IPS DF 6.9 (cell line): ENCODE measurements around the gene ANAPC2.

Experiments
- DNase-seq: peaks from one replicate; pipeline ENCODE4 v3.0.0-alpha.2; 2013; ENCODE audit warnings: low read depth, low spot score
- H3K27ac ChIP-seq: one replicate; pipeline ENCODE4 v1.5.1; 2013; ENCODE audit warnings: low read length, control low read depth
- H3K27me3 ChIP-seq: 2 replicates; pipeline ENCODE4 v1.6.1; 2013; ENCODE audit warnings: mild to moderate bottlenecking, low read length; ENCODE audit not compliant: control insufficient read depth, insufficient read depth
- H3K36me3 ChIP-seq: 2 replicates; pipeline ENCODE4 v1.6.1; 2013; ENCODE audit warnings: low read length; ENCODE audit not compliant: control insufficient read depth, insufficient read depth
- H3K4me1 ChIP-seq: 2 replicates; pipeline ENCODE4 v1.6.1; 2013; ENCODE audit warnings: low read length; ENCODE audit not compliant: control insufficient read depth, insufficient read depth
- H3K4me3 ChIP-seq: 2 replicates; pipeline ENCODE4 v1.5.1; 2013; ENCODE audit warnings: mild to moderate bottlenecking, low read length
- H3K9me3 ChIP-seq: 2 replicates; pipeline ENCODE4 v1.6.1; 2013; ENCODE audit warnings: low read length, inconsistent platforms; ENCODE audit not compliant: control insufficient read depth, insufficient read depth
- WGBS: extraction: QIAGEN DNeasy Blood & Tissue Kit; methylation state at CpG from one replicate; pipeline ENCODE4 v1.1.7; 2013; ENCODE audit warnings: mixed read lengths, missing lambda C conversion rate; ENCODE audit not compliant: insufficient read length, insufficient coverage; 5-methylcytosine and 5-hydroxymethylcytosine counted together

The ANAPC2 gene

DNA sequence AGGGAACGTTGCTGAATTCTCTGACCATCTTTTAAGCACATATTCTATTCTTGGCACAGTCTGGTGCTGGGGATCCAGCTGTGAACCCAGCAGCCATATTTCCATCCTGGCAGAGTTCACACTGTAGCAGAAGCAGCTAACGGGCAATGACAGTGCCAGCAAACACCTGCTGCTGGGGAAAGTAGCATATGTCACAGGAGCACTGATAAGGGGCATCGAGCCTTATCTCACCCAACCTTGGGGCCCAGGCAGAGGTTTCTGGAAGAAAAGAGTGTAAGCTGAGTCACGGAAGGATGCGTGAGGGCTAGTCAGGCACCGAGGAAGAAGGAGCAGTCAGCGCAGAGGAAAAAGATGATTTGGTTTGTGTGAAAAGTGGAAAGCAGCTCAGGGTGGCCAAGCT, 18.2 kb upstream of the ANAPC2 start:
- Histone ChIP-seq H3K4me1 (peaks cover 2% of the 10 kb centered on the region; the same call in 1 of the 2 replicates), H3K27ac (no peak overlapping the region), H3K9me3 (no peaks in the 10 kb centered on the region), H3K36me3 (0 out of 2 replicates have a peak, but pooled peaks cover 3% of the 10 kb centered on the region), H3K4me3 (no peak overlapping the region), H3K27me3 (no peaks in the 10 kb centered on the region)
- no CpG with 5 or more reads among the region's 7 CpGs for WGBS
- no peak for DNase-seq

DNA sequence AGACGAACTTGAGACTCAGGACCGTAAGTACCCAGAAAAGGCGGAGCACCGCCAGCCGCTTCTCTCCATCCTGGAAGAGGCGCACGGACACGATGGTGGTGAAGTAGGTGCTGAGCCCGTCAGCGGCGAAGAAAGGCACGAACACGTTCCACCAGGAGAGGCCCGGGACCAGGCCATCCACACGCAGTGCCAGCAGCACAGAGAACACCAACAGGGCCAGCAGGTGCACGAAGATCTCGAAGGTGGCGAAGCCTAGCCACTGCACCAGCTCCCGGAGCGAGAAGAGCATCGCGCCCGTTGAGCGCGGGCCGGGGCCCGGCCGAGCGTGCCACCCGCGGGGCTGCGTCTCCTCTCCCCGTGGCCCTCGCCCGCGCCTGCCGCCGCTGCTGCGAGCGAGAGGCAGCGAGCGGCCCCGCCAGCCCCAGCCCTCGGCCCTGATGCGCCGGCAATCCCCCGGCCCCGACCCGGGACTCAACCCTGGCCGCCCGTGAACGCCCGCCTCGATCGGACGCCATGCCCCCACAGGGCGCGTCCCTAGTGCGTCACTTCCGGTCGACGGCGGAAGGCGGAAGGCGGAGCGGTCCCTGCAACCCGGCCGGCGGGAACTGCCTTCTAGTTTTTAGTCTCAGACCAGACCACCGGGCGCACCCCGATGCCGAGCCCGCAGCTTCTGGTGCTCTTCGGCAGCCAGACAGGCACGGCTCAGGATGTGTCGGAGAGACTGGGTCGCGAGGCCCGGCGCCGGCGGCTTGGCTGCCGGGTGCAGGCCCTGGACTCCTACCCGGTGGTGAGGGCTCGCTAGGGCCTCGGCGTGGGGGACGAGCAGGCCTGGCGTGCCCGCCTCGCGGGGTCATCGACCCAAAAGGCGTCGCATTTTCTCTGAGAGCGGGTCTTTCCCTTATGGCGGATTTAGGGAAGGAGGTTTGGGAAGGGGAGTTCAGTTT, 17.0 kb upstream of the ANAPC2 start, which contains the start of the genes NDOR1 and TMEM203:
Gene NDOR1 (plus strand): TSS at position 575 of the 944 bp plus-strand sequence. CDS start 78 bp downstream, at position 653.
Gene TMEM203 (minus strand): TSS at position 523 of the 944 bp plus-strand sequence. CDS start 234 bp downstream, at position 289.
- Histone ChIP-seq H3K27me3 (no peaks in the 10 kb centered on the region), H3K27ac (no peak within 1 kb of the TSS), H3K4me3 (peak within 1 kb of the TSS; percentile 78), H3K4me1 (peaks cover 4% of the 10 kb centered on the region; the same call in 1 of the 2 replicates), H3K9me3 (no peaks in the 10 kb centered on the region), H3K36me3 (0 out of 2 replicates have a peak, but pooled peaks cover 3% of the 10 kb centered on the region)
- WGBS, result no CpG with 5 or more reads among the region's 98 CpGs
- DNase-seq, result no peak

DNA sequence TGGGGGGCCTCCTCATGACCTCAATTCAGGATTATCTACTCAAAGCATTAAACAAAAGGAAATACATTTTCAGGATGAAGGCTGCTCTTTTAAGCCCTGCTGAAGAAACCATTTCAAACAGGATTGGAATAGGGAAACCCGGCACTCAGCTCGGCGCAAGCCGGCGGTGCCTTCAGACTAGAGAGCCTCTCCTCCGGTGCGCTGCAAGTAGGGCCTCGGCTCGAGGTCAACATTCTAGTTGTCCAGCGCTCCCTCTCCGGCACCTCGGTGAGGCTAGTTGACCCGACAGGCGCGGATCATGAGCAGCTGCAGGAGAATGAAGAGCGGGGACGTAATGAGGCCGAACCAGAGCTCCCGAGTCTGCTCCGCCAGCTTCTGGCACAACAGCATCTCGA, 16.4 kb upstream of the ANAPC2 start:
- Histone ChIP-seq H3K27me3 (no peaks in the 10 kb centered on the region), H3K27ac (no peak overlapping the region), H3K36me3 (0 out of 2 replicates have a peak, but pooled peaks cover 3% of the 10 kb centered on the region), H3K4me3 (peak overlapping the region; percentile 78), H3K4me1 (peaks cover 4% of the 10 kb centered on the region; the same call in 1 of the 2 replicates), H3K9me3 (no peaks in the 10 kb centered on the region)
- WGBS, result no CpG with 5 or more reads among the region's 21 CpGs
- DNase-seq, result no peak

DNA sequence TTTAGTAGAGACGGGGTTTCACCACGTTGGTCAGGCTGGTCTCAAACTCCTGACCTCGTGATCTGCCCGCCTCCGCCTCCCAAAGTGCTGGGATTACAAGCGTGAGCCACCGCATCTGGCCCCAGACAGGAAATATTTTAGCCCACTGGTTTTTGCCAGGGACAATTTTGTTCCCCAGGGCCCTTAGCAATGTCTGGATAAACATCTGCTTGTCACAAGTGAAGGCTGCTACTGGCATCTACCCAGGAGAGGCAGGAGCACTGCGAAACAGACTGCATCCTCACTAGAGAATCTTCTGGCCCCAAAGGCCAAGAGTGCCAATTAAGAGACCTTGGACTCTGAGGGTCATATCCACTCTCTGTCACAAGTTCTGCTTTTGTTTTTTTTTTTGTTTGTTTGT, 14.6 kb upstream of the ANAPC2 start:
- Histone ChIP-seq H3K27ac (no peak overlapping the region), H3K4me1 (peaks cover 10% of the 10 kb centered on the region), H3K27me3 (no peaks in the 10 kb centered on the region), H3K36me3 (0 out of 2 replicates have a peak, but pooled peaks cover 3% of the 10 kb centered on the region), H3K4me3 (no peak overlapping the region), H3K9me3 (no peaks in the 10 kb centered on the region)
- no peak for DNase-seq
- no CpG with 5 or more reads among the region's 8 CpGs for WGBS

GRCh38 chr9:137201205-137201868, 13.0 kb upstream of the ANAPC2 start:
- Histone ChIP-seq H3K4me1 (peaks cover 10% of the 10 kb centered on the region), H3K27ac (no peak overlapping the region)
- no peak for DNase-seq

GRCh38 chr9:137200311-137201204, 12.2 kb upstream of the ANAPC2 start, which contains the start of gene TPRN:
TSS of gene TPRN (minus strand) at chr9:137200741. CDS start at chr9:137200711, 30 bp downstream.
- peak; percentile 94 for DNase-seq
- H3K27ac ChIP-seq, result no peak within 1 kb of the TSS
- no CpG with 5 or more reads among the region's 118 CpGs for WGBS

More at GRCh38 chr9:137201205-137201868, 13.0 kb upstream of the ANAPC2 start:
- no CpG with 5 or more reads among the region's 23 CpGs for WGBS
- H3K4me3 ChIP-seq, result peak overlapping the region; percentile 39; the same call in 1 of the 2 replicates
- H3K9me3 ChIP-seq, result no peaks in the 10 kb centered on the region
- peaks cover 3% of the 10 kb centered on the region; the same call in 1 of the 2 replicates for H3K36me3 ChIP-seq
- no peaks in the 10 kb centered on the region for H3K27me3 ChIP-seq

DNA sequence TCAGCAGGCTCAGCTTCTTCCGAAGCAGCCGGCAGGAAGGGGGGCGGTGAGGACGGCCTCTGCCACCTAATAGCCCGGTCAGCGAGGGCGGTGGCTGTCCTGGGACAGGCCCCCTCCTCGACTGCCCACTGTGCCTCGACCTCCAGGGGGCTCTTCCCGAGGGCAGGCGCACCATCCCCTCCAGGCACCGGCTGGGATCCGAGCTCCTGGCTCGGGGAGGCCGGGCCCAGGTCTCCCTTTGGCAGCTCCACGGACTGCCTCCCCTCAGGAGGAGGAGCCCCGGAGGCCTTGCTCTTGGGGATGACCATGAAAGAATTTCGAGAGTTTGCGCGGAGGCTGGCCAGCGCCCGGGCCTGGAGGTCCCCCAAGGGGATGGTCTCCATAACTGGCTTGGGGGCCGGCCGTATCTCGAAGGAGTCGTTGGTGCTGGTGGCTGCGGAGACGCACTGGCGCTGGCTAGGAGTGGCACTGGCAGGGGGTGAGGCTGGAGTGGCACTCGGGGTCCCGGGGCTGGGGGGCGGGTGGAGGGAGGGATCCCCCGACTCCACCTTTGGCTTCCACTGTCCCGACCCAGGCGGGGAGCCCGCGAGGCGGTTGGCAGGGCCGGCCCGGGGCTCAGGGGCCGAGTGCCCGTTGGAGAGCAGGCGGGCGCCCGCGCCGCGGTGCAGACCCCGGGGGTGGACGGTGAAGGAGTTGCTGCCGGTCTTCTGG, 11.2 kb upstream of the ANAPC2 start:
- H3K4me1 ChIP-seq, result peaks cover 9% of the 10 kb centered on the region
- peak overlapping the region; percentile 42; the same call in 1 of the 2 replicates for H3K4me3 ChIP-seq
- WGBS, result no CpG with 5 or more reads among the region's 51 CpGs

More at GRCh38 chr9:137200311-137201204, 12.2 kb upstream of the ANAPC2 start, which contains the start of gene TPRN:
- Histone ChIP-seq H3K9me3 (no peaks in the 10 kb centered on the region), H3K4me1 (peaks cover 8% of the 10 kb centered on the region), H3K36me3 (peaks cover 3% of the 10 kb centered on the region; the same call in 1 of the 2 replicates), H3K27me3 (no peaks in the 10 kb centered on the region), H3K4me3 (peak within 1 kb of the TSS; percentile 66; the same call in 1 of the 2 replicates)

DNA sequence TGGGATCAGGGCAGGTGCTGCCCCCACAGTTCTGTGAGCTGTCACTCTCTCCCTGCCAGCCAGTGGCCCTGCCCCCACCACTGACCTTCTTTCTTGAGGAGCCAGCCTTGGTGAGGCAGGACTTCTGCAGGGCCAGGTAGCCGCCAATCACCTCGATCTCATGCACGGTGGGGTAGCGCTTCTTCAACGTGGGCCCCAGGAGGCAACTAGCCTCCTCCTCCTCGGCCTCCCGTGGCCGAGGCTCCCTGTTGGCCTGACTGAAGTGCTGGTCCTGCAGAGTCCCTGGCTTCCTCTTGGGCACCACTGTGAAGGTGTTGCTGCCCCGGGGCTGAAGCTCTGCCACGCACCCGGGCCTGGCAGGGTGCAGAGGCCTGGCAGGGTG, 10.5 kb upstream of the ANAPC2 start:
- no CpG with 5 or more reads among the region's 11 CpGs for WGBS
- Histone ChIP-seq H3K4me3 (no peak overlapping the region), H3K9me3 (no peaks in the 10 kb centered on the region), H3K4me1 (peaks cover 10% of the 10 kb centered on the region), H3K27me3 (no peaks in the 10 kb centered on the region), H3K36me3 (peaks cover 3% of the 10 kb centered on the region; the same call in 1 of the 2 replicates), H3K27ac (no peak overlapping the region)
- no peak for DNase-seq

More for the DNA sequence above, 11.2 kb upstream of the ANAPC2 start:
- Histone ChIP-seq H3K9me3 (no peaks in the 10 kb centered on the region), H3K27ac (no peak overlapping the region), H3K27me3 (no peaks in the 10 kb centered on the region), H3K36me3 (peaks cover 3% of the 10 kb centered on the region; the same call in 1 of the 2 replicates)
- DNase-seq, result no peak
